Right lobe of liver (tissue), 6 donors: ENCODE data around the gene FAM13A. TPM values are rescaled to one million over a fixed set of nuclear protein-coding genes. Genes with fewer than 3 reads are reported as not detected.

Source experiments
- ATAC-seq, 4 donors: fragments of 200-7000 bp; cut with Tn5 transposase; one replicate each; pipeline ENCODE4 v1.9.1; 2020; ENCODE audit warnings: mild to moderate bottlenecking in 4 of 4, moderate library complexity in 4 of 4
- DNase-seq, 3 donors: peaks; one replicate each; pipeline ENCODE4 v3.0.0-alpha.2; 2020
- H3K27ac ChIP-seq, 3 donors: fragments of 200-600 bp; one replicate each; pipeline ENCODE4 v1.8.0; 2022
- H3K27me3 ChIP-seq, 2 donors: fragments of 200-600 bp; one replicate each; pipeline ENCODE4 v1.8.0; 2022
- H3K36me3 ChIP-seq, 4 donors: fragments of 200-600 bp; sonication (generic) in 1 of 4; one replicate each; pipeline versions ENCODE4 v1.5.1 to v1.8.0; 2017 to 2022; ENCODE audit warnings: control low read depth in 1 of 4
- H3K4me1 ChIP-seq, 4 donors: fragments of 200-600 bp; sonication (generic) in 1 of 4; one replicate each; pipeline versions ENCODE4 v1.5.1 to v1.8.0; 2017 to 2022; ENCODE audit warnings: control low read depth in 1 of 4
- H3K4me3 ChIP-seq, 3 donors: fragments of 200-600 bp; one replicate each; pipeline ENCODE4 v1.8.0; 2022
- H3K9me3 ChIP-seq, 4 donors: fragments of 200-600 bp; sonication (generic) in 1 of 4; one replicate each; pipeline versions ENCODE4 v1.5.1 to v1.8.0; 2017 to 2022; ENCODE audit warnings: control low read depth in 1 of 4
- CTCF ChIP-seq, 4 donors: fragments of 200-600 bp in 3 of 4; fragments of 450-650 bp in 1 of 4; IDR thresholded peaks; one replicate each; pipeline versions ENCODE4 v1.5.1 to v1.8.0; 2016 to 2022; ENCODE audit warnings: antibody characterized with exemption in 4 of 4, mild to moderate bottlenecking in 2 of 4
- POLR2A ChIP-seq: fragments of 450-650 bp; IDR thresholded peaks from one replicate; pipeline ENCODE4 v1.6.1; 2017; ENCODE audit warnings: antibody characterized with exemption, mild to moderate bottlenecking
- WGBS: methylation state at CpG from one replicate; pipeline ENCODE4 v1.1.6; 2018; ENCODE audit warnings: low coverage, low lambda C conversion rate; ENCODE audit not compliant: insufficient coverage; ENCODE audit errors: missing lambda C conversion rate; 5-methylcytosine and 5-hydroxymethylcytosine counted together
- intact Hi-C, 2 donors: fragments of 100-400 bp; cut with DNase I; formaldehyde crosslinking; loops; one replicate each; pipeline versions ENCODE4 v1.11.2 to v1.14.1; 2022
- total RNA-seq, 6 experiments: library from RNA; depleted of rRNA in 2 of 6; stranded (reverse); fragments of >200 nt in 2 of 6; fragmentation: NEBNext Ultra II Directional in 3 of 6; extraction: Animal tissue kit (Norgen Biotek cat#: 25700) in 3 of 6; gene quantifications; one replicate each; pipeline versions ENCODE4 v1.1.0 to v1.2.4, GENCODE V29; 2016 to 2023
- donor health status: DM: no; HTN: yes; CAD: no.
- donor health status: DM: no; HTN: no; CAD: no.
- donor health status: DM: no; HTN: no; CAD: no.
- donor health status: DM: no; HTN: yes; CAD: no.
- donor health status: DM: no; HTN: yes; CAD: no.

FAM13A gene
- total RNA-seq, 6 experiments from 2014 or later: 28.3 to 82.5 (median 51.7) TPM

- Histone ChIP-seq H3K4me1 (peaks cover 0 to 4% (median 0%) of the 10 kb centered on the region in 4 donors), H3K27ac (no peak overlapping the region)
- intact Hi-C loops: loop anchor here in 1 of 2 donors (5.0 kb wide), 1 partner anchor 86 kb away; no protein-coding TSS in a partner anchor
Measured at GRCh38 chr4:88792821-88793220, 264.2 kb downstream of the FAM13A start.

GRCh38 chr4:88792268-88792781, 264.7 kb downstream of the FAM13A start:
- no peak for TF ChIP-seq POLR2A
- TF ChIP-seq CTCF (IDR thresholded peaks at IDR 0.05): no peak
- WGBS: 59% methylated on average over 1 of the region's 1 CpG
- Histone ChIP-seq H3K4me3 (no peak overlapping the region), H3K27me3 (no peaks in the 10 kb centered on the region), H3K27ac (no peak overlapping the region), H3K36me3 (peaks cover 0 to 5% (median 0%) of the 10 kb centered on the region in 4 donors), H3K9me3 (no peaks in the 10 kb centered on the region), H3K4me1 (peaks cover 0 to 4% (median 0%) of the 10 kb centered on the region in 4 donors)
- intact Hi-C loops: loop anchor here in 1 of 2 donors (5.0 kb wide), 1 partner anchor 85 kb away; no protein-coding TSS in a partner anchor
- DNase-seq: no peak
- ATAC-seq: peak in 3 of 4 donors; percentile 14 to 67 (median 25)

More at GRCh38 chr4:88792821-88793220, 264.2 kb downstream of the FAM13A start:
- Histone ChIP-seq H3K9me3 (no peaks in the 10 kb centered on the region), H3K4me3 (no peak overlapping the region), H3K27me3 (no peaks in the 10 kb centered on the region), H3K36me3 (no peaks in the 10 kb centered on the region)
- no peak for ATAC-seq
- no peak for DNase-seq
- TF ChIP-seq CTCF (IDR thresholded peaks at IDR 0.05) (no peak), POLR2A (no peak)
- 100% methylated on average over 1 of the region's 1 CpG for WGBS

- no peak overlapping the region for H3K4me3 ChIP-seq
- peaks cover 0 to 4% (median 0%) of the 10 kb centered on the region in 4 donors for H3K4me1 ChIP-seq
- peaks cover 0 to 11% (median 1%) of the 10 kb centered on the region in 4 donors for H3K36me3 ChIP-seq
- ATAC-seq (peak; percentile 70 to 85 (median 83)), DNase-seq (no peak)
- no peak for TF ChIP-seq POLR2A
- peak; percentile 28 to 61 (median 49) for TF ChIP-seq CTCF (IDR thresholded peaks at IDR 0.05)
- WGBS: 46% methylated on average over 1 of the region's 1 CpG
- intact Hi-C loops: loop anchor here in 1 of 2 donors (5.0 kb wide), 1 partner anchor 84 kb away; no protein-coding TSS in a partner anchor
- H3K27ac ChIP-seq: no peak overlapping the region
- H3K27me3 ChIP-seq: no peaks in the 10 kb centered on the region
- H3K9me3 ChIP-seq: no peaks in the 10 kb centered on the region
Measured at GRCh38 chr4:88791274-88791673, 265.7 kb downstream of the FAM13A start.

- TF ChIP-seq POLR2A (no peak), CTCF (IDR thresholded peaks at IDR 0.05) (no peak)
- peaks cover 0 to 16% (median 1%) of the 10 kb centered on the region in 4 donors for H3K36me3 ChIP-seq
- ATAC-seq: no peak
Measured at GRCh38 chr4:88788895-88789294, 268.1 kb downstream of the FAM13A start.

More at GRCh38 chr4:88788895-88789294, 268.1 kb downstream of the FAM13A start:
- Histone ChIP-seq H3K27ac (no peak overlapping the region), H3K4me3 (no peak overlapping the region), H3K4me1 (peaks cover 0 to 4% (median 0%) of the 10 kb centered on the region in 4 donors), H3K9me3 (no peaks in the 10 kb centered on the region), H3K27me3 (no peaks in the 10 kb centered on the region)
- DNase-seq: no peak
- intact Hi-C loops: no loop called here
